GM03348 (cell line): ENCODE data around the gene ELAVL2.
"Not testable (repeated sequence)": the region's sequence is repeated elsewhere in the genome, so short reads cannot be mapped to it uniquely, and the experiment has no call there.

Experiments used
- DNase-seq: peaks from one replicate; pipeline ENCODE4 v3.0.0; 2012; ENCODE audit warnings: low spot score

The ELAVL2 gene

DNA sequence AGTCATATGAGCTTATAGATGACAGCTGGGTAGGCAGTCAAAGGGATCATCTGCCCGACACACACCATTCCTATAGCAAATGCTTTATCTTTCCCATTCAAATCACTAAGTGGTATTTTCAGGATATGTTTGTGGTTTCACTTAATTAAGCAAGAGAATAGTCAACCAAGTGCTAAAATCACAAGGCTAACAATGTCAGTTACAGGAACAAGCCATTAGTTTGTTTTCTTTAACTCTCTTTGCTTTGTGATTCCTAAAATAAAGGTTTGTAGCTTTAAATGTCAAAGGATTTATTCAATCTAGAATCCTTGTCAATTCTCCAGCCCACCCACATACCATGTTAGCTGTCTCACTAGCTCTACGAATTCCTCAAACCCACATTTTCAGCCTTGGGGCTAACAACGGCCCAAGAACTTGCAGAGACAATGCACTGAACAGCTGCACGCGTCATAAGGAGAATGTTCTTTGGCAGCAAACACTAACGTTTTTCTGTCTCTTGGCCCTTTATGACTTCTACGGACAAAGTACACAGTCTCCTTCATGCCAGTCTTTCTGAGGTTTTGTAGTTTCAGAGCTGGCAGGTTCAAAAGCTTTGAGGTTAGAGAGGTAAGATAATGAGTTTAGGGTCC, 56.6 kb downstream of the ELAVL2 start:
- DNase-seq: no peak

DNA sequence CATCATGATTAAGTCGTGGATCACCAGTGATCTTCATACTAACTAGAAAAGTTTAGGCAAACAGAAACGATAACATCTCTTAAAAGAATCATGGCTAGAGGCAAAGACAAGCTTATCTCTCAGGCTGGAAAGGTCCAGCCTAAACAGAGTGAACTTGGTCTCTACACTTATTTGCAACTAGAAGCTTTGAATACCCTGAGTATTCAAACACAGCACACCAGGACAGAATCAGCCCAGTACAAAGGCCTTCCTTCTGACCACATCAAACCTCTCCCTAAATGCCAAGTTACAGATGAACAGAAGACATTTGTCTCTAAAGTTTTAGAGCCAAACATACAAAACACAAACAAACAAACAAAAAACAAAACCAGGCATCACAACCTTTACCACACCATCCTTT, 57.2 kb downstream of the ELAVL2 start:
- DNase-seq: no peak

- DNase-seq: no peak
Measured at GRCh38 chr9:23766613-23767012, 59.4 kb downstream of the ELAVL2 start.

- DNase-seq: no peak
Measured at GRCh38 chr9:23765561-23765960, 60.5 kb downstream of the ELAVL2 start.

DNA sequence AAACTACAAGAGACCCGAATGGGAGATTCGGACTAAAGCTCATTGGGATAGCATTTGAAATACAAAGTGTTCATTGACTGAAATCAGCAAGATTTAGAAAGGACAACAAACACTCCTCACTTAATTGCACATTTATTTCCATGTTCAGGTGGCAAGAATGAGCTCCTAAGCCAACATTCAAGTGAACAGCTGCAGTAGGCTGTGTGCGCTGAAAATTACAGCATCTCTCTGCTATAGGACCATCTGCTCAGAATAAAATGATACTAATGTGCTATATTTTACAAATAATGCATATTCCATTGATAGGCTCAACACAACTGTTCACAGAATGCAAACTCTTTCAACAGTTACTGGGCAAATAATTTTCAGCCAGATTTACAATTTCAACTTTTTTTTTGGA, 61.8 kb downstream of the ELAVL2 start:
- DNase-seq: no peak

DNA sequence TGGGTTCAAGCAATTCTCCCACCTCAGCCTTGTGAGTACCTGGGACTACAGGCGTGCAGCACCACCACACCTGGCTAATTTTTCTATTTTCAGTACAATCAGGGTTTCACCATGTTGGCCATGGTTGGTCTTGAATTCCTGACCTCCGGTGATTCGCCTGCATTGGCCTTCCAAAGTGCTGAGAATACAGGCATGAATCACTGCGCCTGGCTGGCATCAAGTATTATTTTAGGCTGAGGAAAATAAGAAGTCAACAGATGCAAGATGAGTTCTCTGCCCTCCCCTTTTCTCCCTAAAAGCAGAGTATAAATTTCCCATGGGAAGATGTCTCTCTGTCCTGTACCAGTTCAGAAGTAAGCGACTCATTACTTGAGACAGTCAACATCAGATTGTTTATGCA, 71.5 kb downstream of the ELAVL2 start:
- no peak for DNase-seq

GRCh38 chr9:23752859-23753258, 73.2 kb downstream of the ELAVL2 start:
- no peak for DNase-seq

DNA sequence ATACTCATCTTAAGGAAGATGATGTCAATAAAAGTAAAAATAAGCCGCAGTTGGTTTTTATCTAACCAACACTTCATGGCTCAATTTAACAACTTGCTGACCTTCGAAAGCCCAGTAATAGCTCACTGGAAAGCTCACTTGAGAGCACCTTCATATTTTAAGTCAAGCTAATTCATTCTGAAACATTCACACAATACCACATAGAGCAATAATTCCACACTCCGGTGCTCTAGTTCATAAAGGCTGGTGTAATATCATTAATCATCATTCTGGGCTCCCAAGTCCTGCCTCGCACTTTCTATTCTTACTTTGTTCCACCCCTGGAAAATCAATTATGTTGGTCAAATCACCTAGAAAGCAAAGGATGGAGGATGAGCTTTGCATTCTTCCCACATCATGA, 74.4 kb downstream of the ELAVL2 start:
- DNase-seq: no peak

- no peak for DNase-seq
Measured at GRCh38 chr9:23750808-23751207, 75.2 kb downstream of the ELAVL2 start.

GRCh38 chr9:23747088-23748075, 78.7 kb downstream of the ELAVL2 start:
- no peak for DNase-seq

GRCh38 chr9:23746317-23746716, 79.7 kb downstream of the ELAVL2 start:
- DNase-seq: no peak

DNA sequence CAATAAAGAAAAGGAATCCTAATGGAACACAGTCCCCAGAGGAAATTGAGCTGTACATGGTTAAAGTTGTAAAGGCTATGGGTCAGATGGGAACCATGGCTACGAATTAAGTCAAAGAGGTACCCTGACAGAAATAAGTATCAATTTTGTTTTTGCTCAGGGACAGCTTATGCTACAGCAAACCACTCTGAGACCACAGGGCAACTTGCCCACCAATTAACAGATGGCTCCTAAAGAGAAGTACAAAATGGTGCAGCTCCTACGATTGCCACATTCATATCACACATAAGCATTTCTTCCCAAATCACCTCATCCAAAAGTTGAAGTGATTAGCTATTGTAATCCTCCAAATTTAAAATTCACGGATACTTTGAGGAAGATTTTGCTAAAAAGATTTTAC, 83.0 kb downstream of the ELAVL2 start:
- no peak for DNase-seq

DNA sequence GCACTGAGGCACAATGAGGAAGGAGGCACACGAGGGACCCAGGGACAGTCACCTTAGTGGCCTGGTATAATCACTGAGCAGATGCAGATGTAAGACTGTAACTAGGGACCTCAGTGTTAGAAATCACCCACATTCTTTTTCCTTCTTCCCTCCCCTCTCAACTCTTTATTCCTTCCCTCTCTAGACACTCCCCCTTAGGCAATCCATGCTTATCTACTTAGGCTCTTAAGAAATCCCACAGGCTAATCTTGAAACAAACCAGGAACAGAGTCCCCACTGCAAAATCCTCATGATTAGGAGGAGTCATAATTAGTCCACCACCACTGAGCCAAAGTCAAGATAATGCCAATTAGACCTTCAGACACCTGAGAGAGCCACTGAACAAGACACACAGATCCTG, 84.7 kb downstream of the ELAVL2 start:
- DNase-seq: no peak

DNA sequence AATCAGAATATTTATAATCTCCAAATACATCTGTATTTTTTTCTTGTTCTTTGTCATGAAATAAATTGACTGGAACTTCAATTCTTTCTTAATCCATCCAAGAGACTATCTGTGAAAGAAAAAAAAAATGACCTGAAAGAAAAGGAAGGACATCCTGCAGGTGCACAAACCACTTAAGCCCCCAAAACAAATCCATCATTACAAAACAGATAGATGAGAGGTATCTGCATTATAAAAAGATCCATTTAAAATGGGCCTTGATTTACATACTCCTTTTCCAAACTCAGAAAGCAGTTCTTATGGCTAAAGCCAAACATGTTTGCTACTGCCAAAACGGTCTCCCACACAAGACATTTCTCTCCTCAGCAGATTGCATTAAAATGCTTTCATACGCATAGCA, 85.5 kb downstream of the ELAVL2 start:
- DNase-seq: no peak

DNA sequence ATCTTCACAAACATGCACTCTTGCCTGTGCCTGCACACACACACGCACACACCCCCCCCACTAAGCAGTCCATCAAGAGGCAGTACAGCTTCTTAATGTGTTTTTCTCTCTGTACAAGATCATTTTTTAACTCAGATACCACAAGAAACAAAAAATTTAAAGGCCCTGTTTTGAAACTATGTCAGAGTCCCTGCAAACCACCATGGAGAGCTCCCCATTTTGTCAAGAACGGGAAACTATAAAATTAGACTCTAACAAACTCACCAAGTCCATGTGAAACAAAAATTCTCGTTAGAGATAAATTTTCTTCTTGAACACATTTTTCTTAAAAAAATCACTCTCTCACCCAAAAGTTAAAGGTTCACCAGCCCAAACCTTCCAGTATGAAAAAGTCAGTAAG, 86.3 kb downstream of the ELAVL2 start:
- DNase-seq: no peak

GRCh38 chr9:23736293-23736692, 89.7 kb downstream of the ELAVL2 start:
- no peak for DNase-seq

- DNase-seq: no peak
Measured at GRCh38 chr9:23733495-23734078, 92.5 kb downstream of the ELAVL2 start.

DNA sequence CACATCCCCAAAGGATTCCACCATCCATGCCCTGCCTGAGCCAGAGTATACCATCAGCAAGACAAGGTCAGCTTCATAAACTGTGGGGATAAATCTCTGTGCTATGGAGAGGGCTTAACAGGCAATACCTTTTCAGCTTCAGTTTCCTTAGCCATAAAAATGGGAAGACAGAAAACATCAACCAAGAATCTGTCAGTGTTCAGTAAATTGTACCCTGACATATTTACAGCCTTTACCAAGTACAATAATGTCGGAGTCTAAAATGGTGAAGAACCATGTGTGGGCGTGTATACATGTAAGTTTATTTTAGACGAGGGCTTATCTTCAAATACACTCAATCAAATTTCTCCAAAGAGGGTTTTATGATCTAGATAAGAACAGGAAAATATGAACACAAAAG, 94.7 kb downstream of the ELAVL2 start:
- DNase-seq: no peak

- no peak for DNase-seq
Measured at GRCh38 chr9:23730364-23730763, 95.7 kb downstream of the ELAVL2 start.

DNA sequence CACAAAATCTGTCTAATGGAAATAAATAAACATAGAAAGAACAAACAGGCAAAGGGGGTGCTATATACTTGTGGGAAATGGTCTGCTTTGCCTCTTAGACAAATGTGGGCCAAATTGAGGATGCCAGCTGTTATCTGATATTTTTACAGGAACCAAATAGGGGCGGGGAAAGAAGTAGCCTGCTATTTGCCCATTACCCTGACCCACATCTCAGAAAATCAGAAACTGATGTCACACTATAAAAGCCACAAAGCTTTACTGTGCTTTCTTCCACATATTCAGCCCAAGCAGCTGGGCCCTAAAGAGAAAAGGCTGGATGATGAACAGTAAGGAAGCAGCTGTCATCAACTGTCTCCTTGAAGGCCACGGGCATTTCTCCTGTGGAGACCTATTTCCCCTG, 97.3 kb downstream of the ELAVL2 start:
- no peak for DNase-seq

DNA sequence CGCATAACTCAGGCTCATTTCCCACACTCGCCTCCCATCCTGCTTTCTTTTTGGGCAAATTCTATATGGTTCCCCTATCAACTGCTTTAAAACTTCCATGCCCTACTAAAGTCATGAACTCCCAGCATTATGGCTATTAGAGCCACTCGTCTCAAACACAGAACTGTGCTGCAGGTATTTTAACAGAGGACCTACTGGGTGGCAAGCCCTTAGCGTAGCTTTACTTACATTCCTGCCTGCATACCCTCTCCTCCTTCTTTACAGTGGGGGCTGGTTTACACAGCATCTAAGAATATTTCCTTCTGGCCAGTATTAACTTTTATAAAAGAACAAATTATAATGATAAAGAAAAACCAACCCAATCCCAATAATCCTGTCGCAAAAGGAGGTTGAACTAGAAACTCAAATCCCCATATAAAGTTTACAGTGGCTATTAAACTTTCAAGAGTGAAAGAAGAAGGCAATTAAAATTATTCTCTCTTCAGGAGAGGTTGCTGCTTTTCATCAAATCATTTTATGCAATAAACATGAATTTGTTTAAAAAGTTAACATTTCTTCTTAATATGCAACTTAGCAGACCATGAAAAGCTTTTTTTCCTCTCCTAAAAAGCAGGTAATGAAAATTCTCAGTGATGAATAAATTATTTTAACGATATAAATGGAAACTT, 100.6 kb downstream of the ELAVL2 start:
- no peak for DNase-seq

- DNase-seq: no peak
Measured at GRCh38 chr9:23723672-23724071, 102.4 kb downstream of the ELAVL2 start.

DNA sequence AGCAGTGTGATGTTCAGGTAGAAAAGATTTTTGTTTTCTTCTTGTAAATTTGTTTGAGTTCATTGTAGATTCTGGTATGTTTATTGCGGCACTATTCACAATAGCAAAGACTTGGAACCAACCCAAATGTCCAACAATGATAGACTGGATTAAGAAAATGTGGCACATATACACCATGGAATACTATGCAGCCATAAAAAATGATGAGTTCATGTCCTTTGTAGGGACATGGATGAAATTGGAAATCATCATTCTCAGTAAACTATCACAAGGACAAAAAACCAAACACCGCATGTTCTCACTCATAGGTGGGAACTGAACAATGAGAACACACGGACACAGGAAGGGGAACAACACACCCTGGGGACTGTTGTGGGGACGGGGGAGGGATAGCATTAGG, 103.0 kb downstream of the ELAVL2 start:
- DNase-seq: not testable (repeated sequence)
